ENCODE measurements around the gene FIBCD1.

FIBCD1 gene

GRCh38 chr9:130874783-130875182 is 64.3 kb downstream of the FIBCD1 start:
- no peak for DNase-seq

- DNase-seq, result no peak
These were observed 65.1 kb downstream of the FIBCD1 start for GRCh38 chr9:130873966-130874365.

- DNase-seq, result no peak
These were observed 66.0 kb downstream of the FIBCD1 start for GRCh38 chr9:130872912-130873503.

GRCh38 chr9:130872508-130872907 is 66.5 kb downstream of the FIBCD1 start:
- DNase-seq, result no peak

GRCh38 chr9:130872093-130872492 is 67.0 kb downstream of the FIBCD1 start:
- no peak for DNase-seq

- DNase-seq, result no peak
These were observed 67.5 kb downstream of the FIBCD1 start for GRCh38 chr9:130871395-130872062.

GRCh38 chr9:130870491-130871381 is 68.3 kb downstream of the FIBCD1 start:
- no peak for DNase-seq

- no peak for DNase-seq
These were observed 69.8 kb downstream of the FIBCD1 start for GRCh38 chr9:130869250-130869649.

GRCh38 chr9:130868230-130868629 is 70.8 kb downstream of the FIBCD1 start:
- DNase-seq, result no peak

- no peak for DNase-seq
These were observed 71.5 kb downstream of the FIBCD1 start for GRCh38 chr9:130867556-130867955.

GRCh38 chr9:130866474-130866965 is 72.5 kb downstream of the FIBCD1 start:
- peak; percentile 35 to 39 for DNase-seq

GRCh38 chr9:130865921-130866320 is 73.1 kb downstream of the FIBCD1 start:
- no peak for DNase-seq

GRCh38 chr9:130864541-130864940 is 74.5 kb downstream of the FIBCD1 start:
- no peak for DNase-seq

GRCh38 chr9:130862747-130863146 is 76.3 kb downstream of the FIBCD1 start:
- no peak for DNase-seq

- DNase-seq, result no peak
These were observed 76.8 kb downstream of the FIBCD1 start for GRCh38 chr9:130862217-130862616.

- no peak for DNase-seq
These were observed 77.5 kb downstream of the FIBCD1 start for GRCh38 chr9:130861372-130862180.

- no peak for DNase-seq
These were observed 78.4 kb downstream of the FIBCD1 start for GRCh38 chr9:130860458-130861316.

GRCh38 chr9:130858739-130859705 is 80.0 kb downstream of the FIBCD1 start:
- no peak for DNase-seq

GRCh38 chr9:130857864-130858738 is 80.9 kb downstream of the FIBCD1 start:
- no peak for DNase-seq

All from NCI-H1930 (cell line).